GM19238 (cell line): Measurements from ENCODE around the gene SLC41A1.

Source experiments
- DNase-seq: peaks from one replicate; pipeline ENCODE4 v3.0.0; 2011; ENCODE audit warnings: low spot score; ENCODE audit not compliant: insufficient read length

The SLC41A1 gene

DNA sequence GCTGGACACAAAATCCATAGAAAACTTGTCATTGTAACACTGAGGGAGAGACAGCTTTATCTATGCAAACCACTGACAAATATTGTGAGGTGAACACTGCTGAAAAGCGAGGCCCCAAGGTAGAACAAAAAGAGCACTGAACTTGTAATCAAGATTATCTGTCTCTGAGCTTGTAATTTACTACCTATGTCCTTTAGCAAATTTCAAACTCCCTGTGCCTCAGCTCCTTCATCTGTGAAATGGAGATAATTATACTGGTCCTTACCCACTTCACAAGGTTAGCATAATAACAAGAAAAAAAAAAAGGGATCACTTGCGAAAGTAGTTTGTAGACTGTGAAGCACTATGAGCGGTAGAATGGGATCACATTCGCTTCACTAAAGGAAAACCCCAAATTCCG lies 58.1 kb downstream of the SLC41A1 start:
- no peak for DNase-seq

DNA sequence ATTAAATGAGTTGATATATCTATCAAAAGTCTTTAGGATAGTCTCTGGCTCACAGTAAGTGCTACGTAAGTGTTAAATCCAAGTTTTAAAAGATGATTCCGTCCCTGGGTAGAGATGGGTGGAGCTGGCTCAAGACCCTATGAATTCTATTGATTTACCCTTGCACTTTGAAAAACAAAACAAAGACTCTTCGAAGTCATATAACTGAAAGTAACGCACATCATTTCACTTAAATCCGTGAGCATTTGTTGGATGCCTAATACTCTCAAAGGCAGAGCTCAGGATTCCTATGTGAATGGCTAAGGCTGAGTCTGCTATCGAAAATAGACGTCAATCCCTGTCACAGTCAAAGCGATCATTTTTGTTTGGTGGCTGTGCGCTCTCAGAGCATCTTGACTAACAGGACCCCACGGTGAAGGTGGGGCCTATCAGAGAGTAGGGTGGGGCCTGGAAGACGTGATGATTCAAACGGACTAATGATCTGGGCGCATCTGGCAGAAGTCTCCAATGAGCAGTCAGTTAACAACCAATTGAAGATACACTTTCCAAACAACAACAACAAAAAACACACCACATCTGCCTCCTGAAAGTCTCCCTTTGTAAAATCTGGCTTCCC lies 61.9 kb downstream of the SLC41A1 start:
- no peak for DNase-seq

DNA sequence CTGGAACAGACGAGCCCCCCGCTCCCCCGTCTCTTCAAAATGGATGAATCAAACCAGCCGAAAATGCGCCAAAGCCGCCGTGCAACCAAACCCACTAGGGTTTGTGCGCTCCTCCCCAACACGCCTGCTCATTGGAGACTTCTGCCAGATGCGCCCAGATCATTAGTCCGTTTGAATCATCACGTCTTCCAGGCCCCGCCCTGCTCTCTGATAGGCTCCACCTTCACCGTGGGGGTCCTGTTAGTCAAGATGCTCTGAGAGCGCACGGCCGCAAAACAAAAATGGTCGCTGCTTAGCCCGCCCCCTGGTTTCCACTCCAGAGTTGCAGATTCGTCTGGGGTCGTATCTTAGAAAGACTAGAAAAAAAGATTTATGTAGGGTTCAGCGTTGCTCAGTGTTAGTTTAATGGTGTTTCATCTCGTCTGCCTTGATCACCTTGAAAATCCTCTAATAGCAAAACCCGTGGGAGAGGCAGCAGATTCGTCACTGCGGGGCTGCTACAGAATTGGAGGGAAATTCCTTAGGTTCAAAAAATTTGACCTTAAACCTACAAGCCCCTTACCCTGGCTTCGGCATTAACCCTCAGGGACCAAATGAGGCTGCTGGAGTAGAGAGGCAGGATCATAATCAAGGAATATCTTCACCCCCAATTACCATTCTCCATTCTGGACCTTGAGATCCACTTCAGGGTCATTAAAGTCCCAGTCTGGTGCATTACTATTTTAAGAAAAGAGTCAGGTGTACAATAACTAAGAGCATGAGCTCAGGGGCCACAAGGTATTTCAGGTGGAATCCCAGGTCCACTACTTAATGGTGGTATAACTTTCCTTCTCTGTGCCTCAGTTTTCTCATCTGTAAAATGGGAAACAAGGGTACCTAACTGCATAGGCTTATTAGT lies 62.6 kb downstream of the SLC41A1 start, which contains the start of gene NUCKS1:
Gene NUCKS1 (minus strand): TSS at position 45 of the 898 bp plus-strand sequence. CDS start 209 bp downstream, outside the sequence.
- peak; percentile 71 for DNase-seq

DNA sequence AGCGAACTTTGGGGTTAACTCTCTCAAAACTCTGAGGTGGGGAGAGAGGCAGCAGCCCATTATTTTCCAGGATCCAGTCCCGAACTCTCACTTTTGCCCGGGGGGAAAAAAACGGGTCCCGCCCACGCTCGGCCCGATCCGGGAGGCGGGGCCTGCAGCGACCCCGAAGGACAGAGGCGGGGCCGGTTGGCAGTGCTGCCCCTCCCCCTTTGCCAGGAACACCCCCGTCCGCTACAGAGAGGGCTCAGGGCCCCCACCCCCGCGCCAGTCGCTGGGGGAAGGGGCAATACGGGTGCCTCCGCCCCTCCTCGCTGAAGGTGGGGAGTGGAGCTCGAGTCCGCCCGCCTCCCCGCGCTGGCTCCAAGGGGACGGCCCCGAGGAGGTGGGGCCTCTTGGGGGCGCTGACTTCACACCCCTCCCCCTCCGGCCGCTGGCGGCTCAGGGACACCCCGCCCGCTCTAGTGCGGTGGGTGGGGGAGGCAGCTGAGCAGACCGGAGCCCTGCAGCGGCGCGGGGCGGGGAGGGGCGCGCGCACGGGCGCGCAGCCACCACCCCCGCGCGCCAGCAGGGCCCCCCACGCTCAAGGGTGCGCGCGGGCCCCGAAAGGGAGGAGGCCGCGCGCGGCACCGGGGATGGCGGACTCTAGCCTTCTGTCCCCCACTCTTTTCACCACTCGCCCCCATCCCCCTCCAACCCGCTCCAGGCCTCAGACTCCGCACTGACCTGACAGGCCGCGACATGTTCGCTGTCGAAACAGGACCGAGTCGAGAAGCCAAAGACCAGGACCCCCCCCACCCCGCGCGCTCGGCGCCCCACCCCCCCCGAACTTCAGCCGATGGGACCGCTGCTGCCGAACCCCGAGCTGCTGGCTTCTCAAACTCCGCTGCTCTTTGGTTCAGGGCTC lies 63.5 kb downstream of the SLC41A1 start:
- peak; percentile 91 for DNase-seq

DNA sequence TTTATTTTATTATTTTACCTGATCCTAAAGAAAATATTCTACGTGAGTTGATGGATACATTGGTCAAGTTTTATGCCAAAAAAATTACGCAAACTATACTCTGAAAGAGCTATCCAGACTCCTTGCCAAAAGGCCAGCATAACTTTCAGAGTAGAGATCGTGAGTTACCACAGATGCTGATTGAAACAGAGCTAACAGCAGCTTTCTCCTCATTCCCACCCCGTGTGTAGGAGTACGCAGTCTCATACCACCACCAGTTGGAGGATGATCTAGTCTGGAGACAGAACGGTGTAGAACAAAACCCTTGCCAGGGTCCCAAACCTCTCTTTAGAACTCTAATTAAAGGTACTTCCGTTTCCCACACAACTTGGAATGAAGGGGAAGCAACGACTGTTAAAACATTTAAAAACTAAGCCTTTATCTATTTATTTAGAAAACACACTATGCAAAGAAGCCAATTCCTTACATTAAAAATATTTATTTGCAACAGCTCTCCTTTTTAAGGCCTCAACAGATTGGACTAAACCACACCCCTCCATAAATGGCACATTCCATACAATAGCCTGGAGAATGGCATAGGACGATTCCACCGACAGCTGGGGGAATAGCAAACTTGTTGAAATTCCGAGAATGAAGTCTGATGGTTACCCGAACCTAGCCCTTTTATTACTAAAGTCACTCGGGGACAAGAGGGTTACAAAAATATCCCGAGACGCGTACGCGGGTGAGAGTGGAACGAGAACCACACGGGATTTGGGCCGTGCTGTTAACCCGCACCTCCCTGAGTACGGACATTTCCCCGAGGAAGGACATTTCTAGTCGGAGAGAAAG lies 64.4 kb downstream of the SLC41A1 start:
- DNase-seq = peak; percentile 31

DNA sequence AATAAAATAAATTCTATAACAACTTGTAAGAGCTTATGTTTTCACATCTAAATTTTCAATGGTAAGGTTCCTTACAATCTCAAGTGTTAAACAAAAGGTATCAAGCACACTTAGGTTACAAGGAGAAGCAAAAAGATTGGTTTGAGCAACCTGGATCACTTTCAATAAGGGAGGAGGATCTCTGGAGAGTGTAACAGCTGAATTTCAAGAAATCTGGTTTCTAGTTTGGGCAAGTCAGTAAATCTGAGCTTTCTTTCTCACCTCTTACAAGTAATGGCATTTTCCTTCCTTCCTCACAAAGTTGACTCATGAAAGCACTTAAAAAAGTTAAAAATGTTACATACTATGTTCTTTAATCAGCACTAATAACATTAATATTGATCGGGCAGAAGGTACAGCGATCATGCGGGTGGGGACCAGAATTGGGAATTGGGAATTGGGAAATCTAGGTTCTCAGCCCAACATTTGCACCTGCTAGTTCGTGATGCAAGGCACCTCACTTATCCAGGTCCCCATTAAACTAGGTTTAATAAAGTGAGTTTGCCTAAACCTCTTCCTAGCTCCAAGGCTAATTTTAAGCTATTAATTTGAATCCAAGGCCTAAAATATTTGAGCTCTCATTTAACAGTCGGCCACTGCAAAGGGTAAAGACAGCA lies 66.1 kb downstream of the SLC41A1 start:
- DNase-seq = no peak

DNA sequence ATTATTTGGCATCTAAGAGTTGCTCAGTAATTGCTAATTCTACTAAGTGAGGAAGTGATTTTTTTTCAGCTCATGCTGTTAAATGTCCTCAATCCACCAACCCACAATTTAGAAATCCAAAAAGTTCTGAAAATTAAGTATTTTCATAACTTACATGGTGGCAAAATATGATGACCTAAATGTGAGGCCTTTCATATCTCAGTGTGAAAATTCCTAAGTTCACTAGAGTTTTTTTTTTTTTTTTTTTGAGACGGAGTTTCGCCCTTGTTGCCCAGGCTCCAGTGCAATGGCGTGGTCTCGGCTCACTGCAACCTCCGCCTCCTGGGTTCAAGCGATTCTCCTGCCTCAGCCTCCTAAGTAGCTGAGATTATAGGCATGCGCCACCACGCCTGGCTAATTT lies 68.6 kb downstream of the SLC41A1 start:
- no peak for DNase-seq

DNA sequence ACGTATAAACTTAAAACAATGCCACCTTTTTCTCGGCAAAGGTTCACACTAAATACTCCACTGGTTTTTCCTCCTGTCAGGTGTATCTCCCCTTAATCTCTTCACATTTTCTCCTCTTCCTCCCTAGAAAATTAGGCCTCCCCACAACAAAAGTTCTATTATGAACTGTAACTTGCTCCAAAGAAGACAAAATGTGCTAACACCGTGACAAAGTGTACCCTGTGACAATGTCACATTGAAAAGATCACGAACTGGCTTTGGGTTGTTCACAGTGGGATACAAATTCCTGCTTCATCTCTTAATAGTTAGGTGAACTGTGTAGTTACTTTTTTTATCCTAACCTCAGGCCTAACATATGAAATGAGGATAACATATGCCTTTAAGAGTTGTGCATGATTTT lies 69.0 kb downstream of the SLC41A1 start:
- no peak for DNase-seq

DNA sequence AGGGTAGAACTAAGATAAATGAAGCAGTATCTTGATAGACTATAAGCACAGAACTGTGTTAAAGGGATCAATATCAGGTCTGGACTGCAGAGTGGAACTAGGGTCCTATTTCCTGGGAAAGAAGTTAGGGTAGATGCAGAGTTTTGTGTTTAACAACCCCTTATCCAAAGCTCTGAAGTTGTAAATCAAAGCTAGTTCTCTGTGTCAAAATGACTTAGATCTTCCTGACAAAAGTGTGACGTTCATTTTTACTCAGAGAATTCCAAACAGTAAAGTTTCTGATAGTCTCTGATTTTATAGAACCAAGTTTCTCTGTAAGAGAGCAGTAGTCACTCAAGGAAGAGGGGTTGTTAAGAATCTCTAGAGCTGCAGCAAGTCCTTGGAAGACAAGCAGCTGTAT lies 71.3 kb downstream of the SLC41A1 start:
- DNase-seq = no peak

DNA sequence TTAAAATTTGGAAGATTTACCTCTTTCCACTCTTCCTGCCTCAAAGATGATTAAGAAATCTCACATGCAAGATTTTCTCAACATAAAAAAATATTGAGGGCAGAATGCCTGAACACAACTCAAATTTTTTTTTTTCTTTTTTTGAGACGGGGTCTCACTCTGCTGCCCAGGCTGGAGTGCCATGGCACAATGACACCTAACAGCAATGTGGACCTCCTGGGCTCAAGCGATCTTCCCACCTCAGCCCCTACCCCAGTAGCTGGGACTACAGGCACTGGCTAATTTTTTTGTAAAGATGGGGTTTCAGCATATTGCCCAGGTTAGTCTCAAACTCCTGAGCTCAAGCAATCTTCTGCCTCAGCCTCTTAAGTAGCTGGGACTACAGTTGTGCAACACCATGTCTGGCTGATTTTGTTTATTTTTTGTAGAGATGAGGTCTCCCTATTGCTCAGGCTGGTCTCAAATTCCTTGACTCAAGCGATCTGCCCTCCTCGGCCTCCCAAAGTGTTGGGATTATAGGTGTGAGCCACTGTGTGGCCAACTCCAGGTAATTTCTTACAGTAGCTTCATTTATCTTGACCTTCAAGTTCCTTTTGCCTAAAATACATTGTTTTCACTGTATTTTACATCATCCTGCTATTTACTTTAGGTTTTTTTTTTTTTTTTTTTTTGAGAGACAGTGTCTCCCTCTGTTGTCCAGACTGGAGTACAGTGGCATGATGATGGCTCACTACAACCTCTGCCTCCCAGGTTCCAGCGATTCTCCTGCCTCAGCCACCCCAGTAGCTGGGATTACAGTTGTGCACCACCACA lies 73.4 kb downstream of the SLC41A1 start:
- DNase-seq = no peak
